SU-DHL-6 (cell line): ENCODE data around the gene TBC1D4.

Source experiments
- H2AFZ ChIP-seq: fragments of 200-600 bp; sonication (generic); 2 replicates; pipeline ENCODE4 v1.6.1; 2014; ENCODE audit warnings: low read depth, mild to moderate bottlenecking, moderate library complexity, mixed read lengths, antibody characterized with exemption, low read length; ENCODE audit not compliant: severe bottlenecking
- H3F3A ChIP-seq: fragments of 200-600 bp; shearing (Covaris generic); 2 replicates; pipeline ENCODE4 v1.6.0; 2016; ENCODE audit warnings: antibody characterized with exemption, mild to moderate bottlenecking; ENCODE audit not compliant: insufficient read depth
- H3K27ac ChIP-seq: fragments of 200-600 bp; sonication (generic); 2 replicates; pipeline ENCODE4 v1.5.1; 2016; ENCODE audit warnings: low read depth, mild to moderate bottlenecking, low read length, moderate library complexity, mixed read lengths
- H3K27me3 ChIP-seq: fragments of 200-600 bp; sonication (generic), shearing (Covaris generic); 2 replicates; pipeline ENCODE4 v1.6.0; 2014; ENCODE audit warnings: mild to moderate bottlenecking, low read length
- H3K36me3 ChIP-seq: fragments of 200-600 bp; sonication (generic); 2 replicates; pipeline ENCODE4 v1.6.1; 2014; ENCODE audit warnings: mild to moderate bottlenecking, low read length, mixed read lengths
- H3K4me2 ChIP-seq: fragments of 300-600, 200-600 bp; shearing (Covaris generic), sonication (generic); 2 replicates; pipeline ENCODE4 v1.6.0; 2014; ENCODE audit warnings: low read length, low read depth, mild to moderate bottlenecking; ENCODE audit not compliant: poor library complexity, severe bottlenecking
- H3K4me3 ChIP-seq: fragments of 200-600 bp; sonication (generic); 2 replicates; pipeline ENCODE4 v1.5.1; 2014; ENCODE audit warnings: antibody characterized with exemption, low read length, mild to moderate bottlenecking, mixed read lengths; ENCODE audit not compliant: insufficient read depth, poor library complexity, severe bottlenecking
- H3K79me2 ChIP-seq: fragments of 200-600 bp; sonication (generic); 2 replicates; pipeline ENCODE4 v1.6.1; 2014; ENCODE audit warnings: mild to moderate bottlenecking, low read length, moderate library complexity; ENCODE audit not compliant: insufficient read depth
- H3K9ac ChIP-seq: fragments of 200-600 bp; sonication (generic); 2 replicates; pipeline ENCODE4 v1.7.0; 2014; ENCODE audit warnings: mild to moderate bottlenecking, low read length
- H3K9me2 ChIP-seq: fragments of 200-600 bp; sonication (generic); replicated peaks from 2 replicates; pipeline ENCODE4 v1.6.1; 2014; ENCODE audit warnings: low read length; ENCODE audit not compliant: insufficient read depth
- H3K9me3 ChIP-seq: fragments of 200-600 bp; sonication (generic); 2 replicates; pipeline ENCODE4 v1.6.1; 2014; ENCODE audit warnings: low read length, mixed read lengths; ENCODE audit not compliant: insufficient read depth
- H4K20me1 ChIP-seq: fragments of 200-600 bp; sonication (generic); 2 replicates; pipeline ENCODE4 v1.6.1; 2014; ENCODE audit warnings: low read depth, mild to moderate bottlenecking, antibody characterized with exemption, low read length, moderate library complexity, mixed read lengths
- CTCF ChIP-seq: fragments of 200-600 bp; sonication (generic); IDR thresholded peaks from one replicate; pipeline ENCODE4 v1.5.1; 2017; ENCODE audit warnings: antibody characterized with exemption, mild to moderate bottlenecking, low read length, moderate library complexity; ENCODE audit not compliant: insufficient read depth, poor library complexity, severe bottlenecking
- EZH2phosphoT487 ChIP-seq: fragments of 200-600 bp; sonication (generic), shearing (Covaris generic); conservative IDR thresholded peaks from 2 replicates; pipeline ENCODE4 v1.6.1; 2018; ENCODE audit warnings: mild to moderate bottlenecking, antibody characterized with exemption, low read length, moderate library complexity, mixed read lengths

The TBC1D4 gene

DNA sequence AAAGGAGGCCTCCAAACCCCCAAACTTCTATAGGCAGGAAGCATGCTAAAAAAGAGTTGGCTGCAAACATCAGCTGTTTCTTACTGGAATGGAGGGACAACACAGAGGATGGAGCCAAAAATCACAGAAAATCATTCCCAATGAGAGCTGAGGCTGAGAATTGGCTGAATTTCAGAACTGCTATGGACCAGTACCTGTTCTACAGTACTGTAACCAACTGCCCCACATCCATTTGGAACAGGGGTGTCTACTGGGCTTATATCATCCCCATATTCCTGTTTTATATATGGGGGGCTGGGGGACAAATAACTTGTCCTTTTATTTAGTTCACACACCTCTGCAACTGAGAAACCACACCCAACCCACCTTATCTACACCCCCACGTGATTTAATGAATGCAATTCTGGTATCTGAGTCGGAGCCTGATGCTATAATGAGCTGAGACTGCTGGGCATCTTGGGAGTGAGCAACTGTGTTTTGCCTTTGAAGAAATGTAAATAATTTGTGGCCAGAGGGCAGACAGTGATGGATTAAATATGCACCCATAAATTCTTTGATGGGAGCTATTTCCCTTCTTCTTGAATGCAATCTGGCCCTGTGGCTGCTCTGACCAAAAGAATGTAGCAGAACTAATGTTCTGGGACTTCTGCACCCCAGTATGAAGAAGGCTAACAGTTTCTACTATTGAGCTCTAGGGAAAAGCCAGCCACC is 82.6 kb downstream of the TBC1D4 start:
- TF ChIP-seq EZH2phosphoT487, result no peak
- TF ChIP-seq CTCF, result no peak
- Histone ChIP-seq H2AFZ (no peak overlapping the region), H3F3A (no peaks in the 10 kb centered on the region), H3K79me2 (no peaks in the 10 kb centered on the region), H3K27me3 (no peaks in the 10 kb centered on the region), H3K36me3 (no peaks in the 10 kb centered on the region), H4K20me1 (no peaks in the 10 kb centered on the region), H3K9me2 (no peaks in the 10 kb centered on the region), H3K27ac (no peak overlapping the region), H3K4me3 (no peak overlapping the region), H3K4me2 (no peak overlapping the region), H3K9ac (no peak overlapping the region), H3K9me3 (no peaks in the 10 kb centered on the region)

DNA sequence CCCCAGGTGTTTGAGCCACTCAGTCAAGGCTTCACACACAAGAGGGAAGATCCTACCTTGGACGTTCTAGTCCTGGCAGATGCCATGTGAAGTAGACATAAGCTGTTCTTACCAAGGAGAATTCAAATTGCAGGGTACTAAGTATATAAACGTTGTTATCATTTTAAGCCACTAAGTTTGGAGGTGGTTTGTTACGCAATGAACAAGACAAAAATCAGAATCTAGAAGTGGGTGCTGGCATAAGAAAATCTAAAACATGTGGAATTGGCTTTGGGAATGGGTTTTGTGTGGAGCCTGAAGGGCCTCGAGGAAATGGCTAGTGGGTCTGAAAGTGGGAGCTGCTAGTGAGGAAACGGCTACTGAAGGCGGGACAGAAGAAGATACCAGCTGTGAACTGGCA is 83.9 kb downstream of the TBC1D4 start:
- no peaks in the 10 kb centered on the region for H3K79me2 ChIP-seq
- H3F3A ChIP-seq, result no peaks in the 10 kb centered on the region

DNA sequence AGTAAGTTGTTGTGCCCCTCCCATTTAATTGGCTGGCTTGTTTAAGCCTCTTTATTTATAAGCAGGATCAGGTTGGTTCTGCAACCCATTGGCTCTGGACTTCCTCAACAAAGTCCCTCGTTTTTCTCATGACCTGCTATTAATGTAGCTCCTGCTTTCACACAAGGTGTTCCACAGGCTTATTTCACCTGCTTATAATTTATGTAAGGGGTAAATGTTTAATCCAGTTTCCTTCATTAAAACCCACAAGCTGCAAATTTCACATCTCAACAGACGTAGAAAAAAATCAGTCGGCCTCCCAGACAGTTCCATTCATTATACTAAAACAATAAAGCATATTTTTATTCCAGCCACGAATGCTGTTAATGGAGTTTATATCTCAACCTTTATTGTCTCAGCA is 86.1 kb downstream of the TBC1D4 start:
- Histone ChIP-seq H3K4me2 (no peak overlapping the region), H3K9ac (no peak overlapping the region), H3K36me3 (no peaks in the 10 kb centered on the region), H4K20me1 (no peaks in the 10 kb centered on the region), H3K27me3 (no peaks in the 10 kb centered on the region), H3K4me3 (no peak overlapping the region), H3F3A (no peaks in the 10 kb centered on the region), H3K9me2 (no peaks in the 10 kb centered on the region), H3K79me2 (no peaks in the 10 kb centered on the region), H2AFZ (no peak overlapping the region), H3K27ac (no peak overlapping the region), H3K9me3 (no peaks in the 10 kb centered on the region)
- TF ChIP-seq CTCF, result no peak
- TF ChIP-seq EZH2phosphoT487, result no peak

More for the DNA sequence above, 83.9 kb downstream of the TBC1D4 start:
- Histone ChIP-seq H3K27ac (no peak overlapping the region), H4K20me1 (no peaks in the 10 kb centered on the region), H2AFZ (no peak overlapping the region), H3K9me2 (no peaks in the 10 kb centered on the region), H3K4me3 (no peak overlapping the region), H3K9ac (no peak overlapping the region), H3K9me3 (no peaks in the 10 kb centered on the region), H3K36me3 (no peaks in the 10 kb centered on the region), H3K27me3 (no peaks in the 10 kb centered on the region), H3K4me2 (no peak overlapping the region)
- TF ChIP-seq EZH2phosphoT487 (no peak), CTCF (no peak)
